ENCODE results near the gene EFCAB14. TPM values are rescaled to one million over a fixed set of nuclear protein-coding genes. Genes with fewer than 3 reads are reported as not detected.

Gene EFCAB14
- total and polyA plus RNA-seq, 2 of the 8 experiments (the other 6 are each of a cell fraction or from before 2014, with no cell fraction given): 19.4 to 40.4 TPM

DNA sequence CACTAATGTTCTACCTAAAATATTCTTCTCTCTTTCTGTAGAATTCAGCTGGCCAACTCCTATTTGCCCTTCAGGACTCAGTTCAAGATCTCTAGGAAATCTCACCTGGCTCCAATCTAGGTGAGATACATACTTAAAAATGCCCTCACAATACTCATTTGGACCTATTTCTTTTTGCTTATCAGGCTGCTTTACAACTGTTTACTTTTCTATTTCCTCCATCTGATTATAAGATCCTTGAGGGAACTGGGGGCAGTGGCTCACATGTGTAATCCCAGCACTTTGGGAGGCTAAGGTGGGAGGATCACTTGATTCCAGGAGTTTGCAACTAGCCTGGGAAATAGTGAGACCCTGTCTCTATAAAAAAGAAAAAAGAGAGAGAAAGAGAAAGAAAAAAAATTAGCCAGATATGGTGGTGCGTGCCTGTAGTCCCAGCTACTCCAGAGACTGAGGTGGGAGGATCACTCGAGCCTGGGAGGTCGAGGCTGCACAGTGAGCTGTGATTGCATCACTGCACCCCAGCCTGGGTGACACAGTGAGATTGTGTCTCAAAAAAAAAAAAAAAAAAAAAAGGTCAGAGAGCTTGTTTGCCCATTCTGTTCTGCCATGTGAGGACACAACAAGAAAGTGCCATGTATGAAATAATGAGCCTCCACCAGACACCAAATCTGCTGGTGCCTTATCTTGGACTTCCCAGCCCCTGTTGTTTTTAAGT is 14.8 kb downstream of the EFCAB14 start:
- FAIRE-seq (no peak), DNase-seq (ENCODE audit: low read depth in 1 of 2, low spot score in 2 of 2) (no peak)
- Histone ChIP-seq H3K27ac (ENCODE audit: low read depth, low read length) (no peak overlapping the region), H2BK5ac (ENCODE audit: low read depth, low read length) (no peak overlapping the region), H3K4me2 (ENCODE audit: insufficient read depth in 1 of 2, low read depth in 2 of 2, low read length in 2 of 2) (no peak overlapping the region), H3K4me3 (ENCODE audit: extremely low read depth in 1 of 4, insufficient read depth in 2 of 4, low read depth in 3 of 4, low read length in 4 of 4) (no peak overlapping the region), H3K4me1 (replicated peaks in 1 of 4; ENCODE audit: control insufficient read depth in 3 of 4, insufficient read depth in 4 of 4, low read length in 3 of 4) (no peaks in the 10 kb centered on the region), H3K18ac (ENCODE audit: extremely low read depth, low read length) (no peak overlapping the region), H2AK5ac (ENCODE audit: low read depth, low read length) (no peak overlapping the region), H2BK20ac (ENCODE audit: low read length) (no peak overlapping the region), H3K14ac (ENCODE audit: insufficient read length) (no peak overlapping the region), H3K9me3 (ENCODE audit: insufficient read depth in 2 of 2, low read depth in 1 of 2, low read length in 1 of 2) (no peaks in the 10 kb centered on the region), H4K20me1 (replicated peaks in 1 of 2; ENCODE audit: control insufficient read depth in 1 of 2, insufficient read depth in 2 of 2, low read length in 2 of 2) (peaks cover 2 to 3% of the 10 kb centered on the region in 2 experiments), H3K9ac (replicated peaks in 1 of 4; ENCODE audit: extremely low read depth in 1 of 4, low read depth in 3 of 4, low read length in 3 of 4) (no peak overlapping the region), H3K79me2 (ENCODE audit: control insufficient read depth in 1 of 2, insufficient read depth in 2 of 2, low read length in 2 of 2) (no peaks in the 10 kb centered on the region), H4K91ac (replicated peaks; ENCODE audit: insufficient read length, low read length) (no peak overlapping the region), H3K79me1 (ENCODE audit: low read depth, low read length) (no peaks in the 10 kb centered on the region), H3K56ac (replicated peaks; ENCODE audit: insufficient read length, low read depth, low read length) (no peak overlapping the region), H4K5ac (ENCODE audit: insufficient read length, low read depth, low read length) (no peak overlapping the region), H3K23ac (ENCODE audit: insufficient read length) (no peak overlapping the region), H2AFZ (ENCODE audit: low read length) (no peak overlapping the region), H4K8ac (ENCODE audit: extremely low read depth, insufficient read depth, low read length) (no peak overlapping the region), H3K23me2 (ENCODE audit: low read depth, low read length) (no peaks in the 10 kb centered on the region), H2BK12ac (ENCODE audit: low read depth, low read length) (no peak overlapping the region), H3K27me3 (replicated peaks in 1 of 4; ENCODE audit: control insufficient read depth in 3 of 4, extremely low read depth in 1 of 4, insufficient read depth in 3 of 4, low read length in 3 of 4) (no peaks in the 10 kb centered on the region), H2BK120ac (replicated peaks; ENCODE audit: low read depth, low read length) (no peak overlapping the region), H3K4ac (replicated peaks; ENCODE audit: insufficient read length, low read depth, low read length) (no peak overlapping the region), H2BK15ac (ENCODE audit: low read length) (no peak overlapping the region), H3K36me3 (ENCODE audit: control insufficient read depth in 2 of 4, insufficient read depth in 4 of 4, low read length in 3 of 4) (peaks cover 5 to 47% (median 27%) of the 10 kb centered on the region in 4 experiments)
- CTCF ChIA-PET (ENCODE audit: partially characterized antibody): interaction anchor here (0.6 to 1.0 kb wide), 2 partner anchors 13 to 91 kb away, joined by 3 to 4 read pairs; no protein-coding TSS in a partner anchor
- POLR2A ChIA-PET (ENCODE audit: partially characterized antibody): interaction anchor here (0.7 kb wide), 1 partner anchor 141 kb away, joined by 4 read pairs; no protein-coding TSS in a partner anchor
- WGBS, 2 experiments (ENCODE audit: extremely low coverage in 1 of 2, insufficient coverage in 1 of 2, insufficient read length in 1 of 2, insufficient replicate concordance in 2 of 2, low coverage in 1 of 2, low lambda C conversion rate in 2 of 2, missing lambda C conversion rate in 1 of 2): 71% methylated on average over 3 of the region's 3 CpGs; no CpG with 5 or more reads in 1 of the 2 experiments
- TF ChIP-seq, protein P1, sequence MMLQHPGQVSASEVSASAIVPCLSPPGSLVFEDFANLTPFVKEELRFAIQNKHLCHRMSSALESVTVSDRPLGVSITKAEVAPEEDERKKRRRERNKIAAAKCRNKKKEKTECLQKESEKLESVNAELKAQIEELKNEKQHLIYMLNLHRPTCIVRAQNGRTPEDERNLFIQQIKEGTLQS (IDR thresholded peaks at IDR 0.05; ENCODE audit: insufficient read depth, low read depth, low read length): no peak
- no peak for TF ChIP-seq SP4 (IDR thresholded peaks at IDR 0.05; ENCODE audit: low read length)
- no peak for TF ChIP-seq MAX (IDR thresholded peaks at IDR 0.05)
- TF ChIP-seq BRCA1 (IDR thresholded peaks at IDR 0.05; ENCODE audit: low read depth, low read length): no peak
- no peak for TF ChIP-seq ATF2 (IDR thresholded peaks at IDR 0.05; ENCODE audit: low read length)
- TF ChIP-seq KDM5A (IDR thresholded peaks at IDR 0.05; ENCODE audit: low read length): no peak
- TF ChIP-seq SRF (IDR thresholded peaks at IDR 0.05; ENCODE audit: low read depth, low read length): no peak
